ENCODE data around the gene CALML3. TPM values are rescaled to one million over a fixed set of nuclear protein-coding genes. Genes with fewer than 3 reads are reported as not detected.

Gene CALML3
- total and polyA plus RNA-seq, 2 of the 13 experiments (the other 11 are each of a cell fraction or from before 2014, with no cell fraction given): not detected

- no peaks in the 10 kb centered on the region for H3K79me2 ChIP-seq (ENCODE audit: insufficient read depth, low read length)
- H3K27ac ChIP-seq (ENCODE audit: extremely low read length, insufficient read depth, low read length): no peak overlapping the region
- 100% methylated on average over 1 of the region's 1 CpG for WGBS (ENCODE audit: low lambda C conversion rate)
- TF ChIP-seq SETDB1 (CRISPR knock-in tag; IDR thresholded peaks at IDR 0.05; ENCODE audit: borderline replicate concordance): no peak
- 0 out of 2 replicates have a peak, but pooled peaks have one; percentile 29 for TF ChIP-seq SP4 (CRISPR knock-in tag; IDR thresholded peaks at IDR 0.05)
- BruUV-seq (replicated peaks): no TSS peak
- peaks cover 99% of the 10 kb centered on the region for H3K4me1 ChIP-seq (ENCODE audit: insufficient read depth, low read length)
- no peaks in the 10 kb centered on the region; a peak in 1 of 5 replicates for H3K27me3 ChIP-seq (ENCODE audit: control insufficient read depth in 1 of 2, insufficient read depth in 2 of 2, low read length in 2 of 2)
- intact Hi-C loops (cut with micrococcal nuclease; ENCODE audit: unreplicated experiment): no loop called here
- no peaks in the 10 kb centered on the region for H3K36me3 ChIP-seq (replicated peaks in 1 of 2; ENCODE audit: control insufficient read depth in 1 of 2, insufficient read depth in 2 of 2, low read length in 2 of 2)
- no peaks in the 10 kb centered on the region for H4K20me1 ChIP-seq (ENCODE audit: insufficient read depth, low read length)
- H3K4me2 ChIP-seq (ENCODE audit: low read depth, low read length): no peak overlapping the region
- no peak overlapping the region for H3K4me3 ChIP-seq (replicated peaks in 1 of 3; ENCODE audit: insufficient read depth in 1 of 3, low read depth in 2 of 3, low read length in 3 of 3)
- H2AFZ ChIP-seq (ENCODE audit: low read length): no peak overlapping the region
- DNase-seq (ENCODE audit: low spot score): no peak
- FAIRE-seq: no peak
- in situ Hi-C loops (cut with HindIII; ENCODE audit: extremely low pct_ligation_motif_present, low pct_unique_long_range_greater_than_20kb): no loop called here
- ChIA-PET POLR2A (interaction anchor here (5.4 kb wide), 1 partner anchor 103 kb away, joined by 73 read pairs; no protein-coding TSS in a partner anchor), CTCF (ENCODE audit: low intra/inter-chr PET ratio, low total read pairs) (no interaction called here)
- H3K9ac ChIP-seq (ENCODE audit: insufficient read depth, low read depth, low read length): no peak overlapping the region
- ATAC-seq: no peak
- H3K9me3 ChIP-seq (ENCODE audit: low read length): no peaks in the 10 kb centered on the region
These were observed 25.4 kb downstream of the CALML3 start for GRCh38 chr10:5550250-5550545.

GRCh38 chr10:5550621-5551530, 26.1 kb downstream of the CALML3 start:
- ChIA-PET POLR2A (no interaction called here), CTCF (ENCODE audit: low intra/inter-chr PET ratio, low total read pairs) (no interaction called here)
- Histone ChIP-seq H3K4me3 (replicated peaks in 1 of 3; ENCODE audit: insufficient read depth in 1 of 3, low read depth in 2 of 3, low read length in 3 of 3) (no peak overlapping the region), H3K9me3 (ENCODE audit: low read length) (no peaks in the 10 kb centered on the region), H3K27ac (ENCODE audit: extremely low read length, insufficient read depth, low read length) (no peak overlapping the region), H3K9ac (ENCODE audit: insufficient read depth, low read depth, low read length) (no peak overlapping the region), H3K4me1 (ENCODE audit: insufficient read depth, low read length) (peaks cover 99% of the 10 kb centered on the region), H4K20me1 (ENCODE audit: insufficient read depth, low read length) (no peaks in the 10 kb centered on the region), H3K79me2 (ENCODE audit: insufficient read depth, low read length) (no peaks in the 10 kb centered on the region), H3K4me2 (ENCODE audit: low read depth, low read length) (no peak overlapping the region), H2AFZ (ENCODE audit: low read length) (no peak overlapping the region), H3K36me3 (replicated peaks in 1 of 2; ENCODE audit: control insufficient read depth in 1 of 2, insufficient read depth in 2 of 2, low read length in 2 of 2) (no peaks in the 10 kb centered on the region), H3K27me3 (ENCODE audit: control insufficient read depth in 1 of 2, insufficient read depth in 2 of 2, low read length in 2 of 2) (no peaks in the 10 kb centered on the region; a peak in 1 of 5 replicates)
- FAIRE-seq (no peak), ATAC-seq (no peak), DNase-seq (ENCODE audit: low spot score) (no peak)
- in situ Hi-C loops (cut with HindIII; ENCODE audit: extremely low pct_ligation_motif_present, low pct_unique_long_range_greater_than_20kb) (no loop called here), intact Hi-C loops (cut with micrococcal nuclease; ENCODE audit: unreplicated experiment) (no loop called here)
- WGBS (ENCODE audit: low lambda C conversion rate): 90% methylated on average over 11 of the region's 17 CpGs
- no TSS peak for BruUV-seq (replicated peaks)
- 0 out of 2 replicates have a peak, but pooled peaks have one; percentile 13 for TF ChIP-seq FOSL2 (CRISPR knock-in tag; IDR thresholded peaks at IDR 0.05)
- peak; percentile 47; the same call in 1 of the 2 replicates for TF ChIP-seq ZBTB38 (CRISPR knock-in tag; IDR thresholded peaks at IDR 0.05)
- TF ChIP-seq ZFY (CRISPR knock-in tag; IDR thresholded peaks at IDR 0.05): 0 out of 2 replicates have a peak, but pooled peaks have one; percentile 8
- no peak for TF ChIP-seq NR1H2 (CRISPR knock-in tag; IDR thresholded peaks at IDR 0.05; ENCODE audit: borderline replicate concordance, low read depth)
- TF ChIP-seq ZNF121 (CRISPR knock-in tag; IDR thresholded peaks at IDR 0.05): no peak
- TF ChIP-seq MXD3 (CRISPR knock-in tag; IDR thresholded peaks at IDR 0.05): no peak
- no peak for TF ChIP-seq TFE3 (CRISPR knock-in tag; IDR thresholded peaks at IDR 0.05)

Data from HepG2 (cell line).